H9 (cell line): ENCODE data around the gene DAB1. TPM values are rescaled to one million over a fixed set of nuclear protein-coding genes. Genes with fewer than 3 reads are reported as not detected.

ENCODE experiments used
- DNase-seq: peaks from one replicate; pipeline ENCODE4 v3.0.0-alpha.2; 2017
- H2AFZ ChIP-seq: one replicate; pipeline ENCODE4 v1.6.1; 2013; ENCODE audit warnings: mild to moderate bottlenecking, low read length, control low read depth, moderate library complexity
- H2AK5ac ChIP-seq: 2 replicates; pipeline ENCODE4 v1.6.1; 2013; ENCODE audit warnings: low read length, control low read depth, mixed read lengths; ENCODE audit not compliant: insufficient read length
- H2BK120ac ChIP-seq: one replicate; pipeline ENCODE4 v1.6.1; 2013; ENCODE audit warnings: low read depth, mild to moderate bottlenecking, low read length, control low read depth, inconsistent platforms; ENCODE audit not compliant: poor library complexity, severe bottlenecking
- H2BK12ac ChIP-seq: 2 replicates; pipeline ENCODE4 v1.6.1; 2013; ENCODE audit warnings: low read length, control low read depth, mixed read lengths, low read depth; ENCODE audit not compliant: insufficient read length
- H2BK15ac ChIP-seq: 2 replicates; pipeline ENCODE4 v1.6.1; 2013; ENCODE audit warnings: low read depth, low read length, control low read depth
- H2BK20ac ChIP-seq: one replicate; pipeline ENCODE4 v1.6.1; 2013; ENCODE audit warnings: low read depth, mild to moderate bottlenecking, low read length, control low read depth, inconsistent platforms; ENCODE audit not compliant: poor library complexity, severe bottlenecking
- H2BK5ac ChIP-seq: 2 replicates; pipeline ENCODE4 v1.6.1; 2013; ENCODE audit warnings: low read length, control low read depth, mixed read lengths; ENCODE audit not compliant: insufficient read length
- H3K14ac ChIP-seq: 2 replicates; pipeline ENCODE4 v1.6.1; 2013; ENCODE audit warnings: low read length, control low read depth; ENCODE audit not compliant: insufficient read depth
- H3K18ac ChIP-seq: 2 replicates; pipeline ENCODE4 v1.6.1; 2013; ENCODE audit warnings: low read depth, mild to moderate bottlenecking, mixed read lengths, low read length, control low read depth; ENCODE audit not compliant: insufficient read length
- H3K23ac ChIP-seq: 2 replicates; pipeline ENCODE4 v1.6.1; 2013; ENCODE audit warnings: low read length, control low read depth, mixed read lengths, low read depth; ENCODE audit not compliant: insufficient read length
- H3K23me2 ChIP-seq: 2 replicates; pipeline ENCODE4 v1.6.1; 2013; ENCODE audit warnings: low read depth, mild to moderate bottlenecking, mixed read lengths, low read length, control low read depth; ENCODE audit not compliant: insufficient read length, poor library complexity, severe bottlenecking
- H3K27ac ChIP-seq: 2 replicates; pipeline ENCODE4 v1.5.1; 2013; ENCODE audit warnings: low read length, control low read depth, mixed read lengths, low read depth; ENCODE audit not compliant: insufficient read length
- H3K27me3 ChIP-seq: 2 replicates; pipeline ENCODE4 v1.6.1; 2013; ENCODE audit warnings: low read length, control low read depth, inconsistent platforms; ENCODE audit not compliant: insufficient read depth
- H3K4ac ChIP-seq: 2 replicates; pipeline ENCODE4 v1.6.1; 2013; ENCODE audit warnings: low read depth, mild to moderate bottlenecking, control low read depth, inconsistent platforms, low read length, moderate library complexity
- H3K4me1 ChIP-seq: 2 replicates; pipeline ENCODE4 v1.6.1; 2013; ENCODE audit warnings: low read length, control low read depth, inconsistent platforms; ENCODE audit not compliant: insufficient read depth
- H3K4me2 ChIP-seq: 2 replicates; pipeline ENCODE4 v1.6.1; 2013; ENCODE audit warnings: low read length, control low read depth, mixed read lengths; ENCODE audit not compliant: insufficient read length, insufficient read depth
- H3K56ac ChIP-seq: 2 replicates; pipeline ENCODE4 v1.6.1; 2013; ENCODE audit warnings: low read depth, mild to moderate bottlenecking, mixed read lengths, low read length, control low read depth; ENCODE audit not compliant: insufficient read length
- H3K79me1 ChIP-seq: 2 replicates; pipeline ENCODE4 v1.6.1; 2013; ENCODE audit warnings: low read depth, mild to moderate bottlenecking, moderate library complexity, low read length, control low read depth, inconsistent platforms; ENCODE audit not compliant: insufficient read depth, poor library complexity, severe bottlenecking
- H3K79me2 ChIP-seq: 2 replicates; pipeline ENCODE4 v1.6.1; 2013; ENCODE audit warnings: low read length, control low read depth, inconsistent platforms; ENCODE audit not compliant: insufficient read depth
- H3K9ac ChIP-seq: 2 replicates; pipeline ENCODE4 v1.6.1; 2013; ENCODE audit warnings: low read length, control low read depth, mixed read lengths; ENCODE audit not compliant: insufficient read length; ENCODE audit errors: extremely low read depth
- H3K9me3 ChIP-seq: one replicate; pipeline ENCODE4 v1.6.1; 2013; ENCODE audit warnings: low read depth, low read length, inconsistent platforms; ENCODE audit not compliant: control insufficient read depth
- H3T11ph ChIP-seq: one replicate; pipeline ENCODE4 v1.6.1; 2013; ENCODE audit warnings: mild to moderate bottlenecking, low read length, control low read depth, inconsistent platforms
- H4K20me1 ChIP-seq: one replicate; pipeline ENCODE4 v1.6.1; 2013; ENCODE audit not compliant: control insufficient read depth, insufficient read length, insufficient read depth
- H4K5ac ChIP-seq: 2 replicates; pipeline ENCODE4 v1.6.1; 2013; ENCODE audit warnings: low read depth, mild to moderate bottlenecking, mixed read lengths, low read length, control low read depth; ENCODE audit not compliant: insufficient read length
- H4K8ac ChIP-seq: replicated peaks from 2 replicates; pipeline ENCODE4 v1.6.1; 2013; ENCODE audit warnings: low read length, control low read depth, mixed read lengths, low read depth; ENCODE audit not compliant: insufficient read length
- H4K91ac ChIP-seq: 2 replicates; pipeline ENCODE4 v1.6.1; 2013; ENCODE audit warnings: low read depth, mild to moderate bottlenecking, moderate library complexity, mixed read lengths, low read length, control low read depth; ENCODE audit not compliant: insufficient read length
- H3K27ac Mint-ChIP-seq, 3 experiments: 2 replicates in 2 of 3; 3 replicates in 1 of 3; pipeline ENCODE4 v1.8.0; 2020 to 2021; ENCODE audit warnings: mixed read lengths in 3 of 3, mild to moderate bottlenecking in 1 of 3, moderate library complexity in 1 of 3
- H3K27me3 Mint-ChIP-seq: 2 replicates; pipeline ENCODE4 v1.8.0; 2021; ENCODE audit warnings: low read depth, mild to moderate bottlenecking, moderate library complexity, mixed read lengths
- H3K36me3 Mint-ChIP-seq, 3 experiments: 2 replicates in 2 of 3; 3 replicates in 1 of 3; pipeline ENCODE4 v1.8.0; 2020 to 2021; ENCODE audit warnings: low read depth in 3 of 3, mixed read lengths in 3 of 3; ENCODE audit not compliant: insufficient read depth in 1 of 3
- H3K4me1 Mint-ChIP-seq, 2 experiments: 2 replicates each; pipeline ENCODE4 v1.8.0; 2020; ENCODE audit warnings: mixed read lengths in 2 of 2
- H3K4me3 Mint-ChIP-seq, 2 experiments: 2 replicates in 1 of 2; 3 replicates in 1 of 2; pipeline ENCODE4 v1.8.0; 2020 to 2021; ENCODE audit warnings: mild to moderate bottlenecking in 2 of 2, mixed read lengths in 2 of 2, moderate library complexity in 1 of 2
- H3K9me3 Mint-ChIP-seq, 2 experiments: 2 replicates in 1 of 2; 3 replicates in 1 of 2; pipeline ENCODE4 v1.8.0; 2020; ENCODE audit warnings: mild to moderate bottlenecking in 2 of 2, mixed read lengths in 2 of 2, moderate library complexity in 1 of 2
- WGBS: extraction: QIAGEN DNeasy Blood & Tissue Kit; methylation state at CpG from one replicate; pipeline ENCODE4 v1.1.7; 2013; ENCODE audit warnings: missing lambda C conversion rate, low lambda C conversion rate, mixed read lengths; ENCODE audit not compliant: insufficient read length; ENCODE audit errors: extremely low coverage; 5-methylcytosine and 5-hydroxymethylcytosine counted together
- total RNA-seq: library from RNA; stranded (reverse); gene quantifications from 2 replicates; pipeline ENCODE4 v1.2.1, GENCODE V29; 2021
- TF ChIP-seq, protein P1 (sequence below): fragments of 200-600 bp; sonication (generic); conservative IDR thresholded peaks from 3 replicates; pipeline ENCODE4 v1.8.0; 2021; ENCODE audit warnings: antibody characterized with exemption, mild to moderate bottlenecking

The DAB1 gene
- total RNA-seq, 1 experiment from 2014 or later, result 9.3 TPM

DNA sequence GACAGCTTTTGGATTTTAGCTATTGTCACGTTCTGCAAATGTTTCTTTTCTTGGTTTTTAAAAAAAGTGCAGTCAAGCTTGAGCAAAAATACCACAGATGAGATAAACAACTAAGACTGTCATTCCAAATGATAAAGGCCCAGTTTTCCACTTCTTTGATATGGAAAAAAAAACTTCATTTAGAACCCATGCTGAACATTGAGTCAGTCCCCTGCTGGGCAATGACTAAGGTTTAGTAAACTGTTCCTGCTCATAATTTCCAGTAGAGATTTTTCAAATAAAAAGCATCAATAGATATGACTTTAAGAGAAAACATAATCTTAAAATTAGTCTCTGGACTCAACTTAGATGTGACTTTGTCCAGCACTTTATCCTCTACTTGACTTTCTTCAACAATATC is 290.2 kb downstream of the DAB1 start:
- DNase-seq, result no peak
- TF ChIP-seq, protein P1, sequence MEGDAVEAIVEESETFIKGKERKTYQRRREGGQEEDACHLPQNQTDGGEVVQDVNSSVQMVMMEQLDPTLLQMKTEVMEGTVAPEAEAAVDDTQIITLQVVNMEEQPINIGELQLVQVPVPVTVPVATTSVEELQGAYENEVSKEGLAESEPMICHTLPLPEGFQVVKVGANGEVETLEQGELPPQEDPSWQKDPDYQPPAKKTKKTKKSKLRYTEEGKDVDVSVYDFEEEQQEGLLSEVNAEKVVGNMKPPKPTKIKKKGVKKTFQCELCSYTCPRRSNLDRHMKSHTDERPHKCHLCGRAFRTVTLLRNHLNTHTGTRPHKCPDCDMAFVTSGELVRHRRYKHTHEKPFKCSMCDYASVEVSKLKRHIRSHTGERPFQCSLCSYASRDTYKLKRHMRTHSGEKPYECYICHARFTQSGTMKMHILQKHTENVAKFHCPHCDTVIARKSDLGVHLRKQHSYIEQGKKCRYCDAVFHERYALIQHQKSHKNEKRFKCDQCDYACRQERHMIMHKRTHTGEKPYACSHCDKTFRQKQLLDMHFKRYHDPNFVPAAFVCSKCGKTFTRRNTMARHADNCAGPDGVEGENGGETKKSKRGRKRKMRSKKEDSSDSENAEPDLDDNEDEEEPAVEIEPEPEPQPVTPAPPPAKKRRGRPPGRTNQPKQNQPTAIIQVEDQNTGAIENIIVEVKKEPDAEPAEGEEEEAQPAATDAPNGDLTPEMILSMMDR, result no peak
- no peak overlapping the region for H3K23ac ChIP-seq
- H2BK120ac ChIP-seq, result no peak overlapping the region
- no peak overlapping the region for H3K4ac ChIP-seq
- no peak overlapping the region for H4K91ac ChIP-seq
- H3K56ac ChIP-seq, result no peak overlapping the region
- H2AK5ac ChIP-seq, result no peak overlapping the region
- no peaks in the 10 kb centered on the region for H3K36me3 Mint-ChIP-seq
- no peak overlapping the region for H2BK5ac ChIP-seq
- no peak overlapping the region for H3K27ac Mint-ChIP-seq
- H3K14ac ChIP-seq, result no peak overlapping the region
- peaks cover 4 to 12% of the 10 kb centered on the region in 2 experiments for H3K4me1 Mint-ChIP-seq
- no peaks in the 10 kb centered on the region for H3K27me3 ChIP-seq
- no peak overlapping the region for H3K18ac ChIP-seq
- no peaks in the 10 kb centered on the region for H3K9me3 ChIP-seq
- no peak overlapping the region for H3K9ac ChIP-seq
- no peaks in the 10 kb centered on the region for H3K79me1 ChIP-seq
- no peaks in the 10 kb centered on the region for H4K20me1 ChIP-seq
- H3K9me3 Mint-ChIP-seq, result no peaks in the 10 kb centered on the region
- no peak overlapping the region for H4K8ac ChIP-seq
- no peak overlapping the region for H3K4me3 Mint-ChIP-seq
- no peaks in the 10 kb centered on the region for H3K4me1 ChIP-seq
- no peaks in the 10 kb centered on the region for H3K79me2 ChIP-seq
- no peaks in the 10 kb centered on the region for H3K23me2 ChIP-seq
- peaks cover 2% of the 10 kb centered on the region; the same call in 1 of the 2 replicates for H3K27me3 Mint-ChIP-seq
- WGBS, result no CpG with 5 or more reads among the region's 1 CpG
- no peak overlapping the region for H3T11ph ChIP-seq
- H2BK15ac ChIP-seq, result no peak overlapping the region
- no peak overlapping the region for H4K5ac ChIP-seq
- no peak overlapping the region for H3K27ac ChIP-seq
- H2BK20ac ChIP-seq, result no peak overlapping the region
- H2BK12ac ChIP-seq, result no peak overlapping the region
- no peak overlapping the region for H2AFZ ChIP-seq
- no peak overlapping the region for H3K4me2 ChIP-seq
